Measurements from ENCODE around the gene PDZD8. TPM values are rescaled to one million over a fixed set of nuclear protein-coding genes. Genes with fewer than 3 reads are reported as not detected.

The PDZD8 gene
- total RNA-seq, 4 donors from 2014 or later = 15.9 to 25.0 (median 18.1) TPM

- Histone ChIP-seq H3K36me3 (no peaks in the 10 kb centered on the region), H3K27ac (no peak overlapping the region), H3K4me3 (no peak overlapping the region), H3K27me3 (no peaks in the 10 kb centered on the region), H3K9me3 (no peaks in the 10 kb centered on the region), H3K4me1 (no peaks in the 10 kb centered on the region)
- ATAC-seq (no peak), DNase-seq (no peak)
- in situ Hi-C loops (cut with MboI; ENCODE audit: low sequenced_read_pairs in 4 of 4) (no loop called here), intact Hi-C loops (cut with DNase I; ENCODE audit: low total_unique reads) (no loop called here)
- TF ChIP-seq, protein P1, sequence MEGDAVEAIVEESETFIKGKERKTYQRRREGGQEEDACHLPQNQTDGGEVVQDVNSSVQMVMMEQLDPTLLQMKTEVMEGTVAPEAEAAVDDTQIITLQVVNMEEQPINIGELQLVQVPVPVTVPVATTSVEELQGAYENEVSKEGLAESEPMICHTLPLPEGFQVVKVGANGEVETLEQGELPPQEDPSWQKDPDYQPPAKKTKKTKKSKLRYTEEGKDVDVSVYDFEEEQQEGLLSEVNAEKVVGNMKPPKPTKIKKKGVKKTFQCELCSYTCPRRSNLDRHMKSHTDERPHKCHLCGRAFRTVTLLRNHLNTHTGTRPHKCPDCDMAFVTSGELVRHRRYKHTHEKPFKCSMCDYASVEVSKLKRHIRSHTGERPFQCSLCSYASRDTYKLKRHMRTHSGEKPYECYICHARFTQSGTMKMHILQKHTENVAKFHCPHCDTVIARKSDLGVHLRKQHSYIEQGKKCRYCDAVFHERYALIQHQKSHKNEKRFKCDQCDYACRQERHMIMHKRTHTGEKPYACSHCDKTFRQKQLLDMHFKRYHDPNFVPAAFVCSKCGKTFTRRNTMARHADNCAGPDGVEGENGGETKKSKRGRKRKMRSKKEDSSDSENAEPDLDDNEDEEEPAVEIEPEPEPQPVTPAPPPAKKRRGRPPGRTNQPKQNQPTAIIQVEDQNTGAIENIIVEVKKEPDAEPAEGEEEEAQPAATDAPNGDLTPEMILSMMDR (IDR thresholded peaks at IDR 0.05 in 4 of 5, conservative IDR thresholded peaks at IDR 0.05 in 1 of 5) = no peak
These were observed 22.8 kb upstream of the PDZD8 start for GRCh38 chr10:117398029-117398428.

GRCh38 chr10:117391436-117392205 is 16.4 kb upstream of the PDZD8 start:
- in situ Hi-C loops (cut with MboI; ENCODE audit: low sequenced_read_pairs in 4 of 4) = no loop called here
- DNase-seq = no peak
- TF ChIP-seq POLR2A (IDR thresholded peaks at IDR 0.05) = no peak
- TF ChIP-seq, protein P1 (IDR thresholded peaks at IDR 0.05 in 4 of 5, conservative IDR thresholded peaks at IDR 0.05 in 1 of 5) = no peak

GRCh38 chr10:117390420-117390819 is 15.2 kb upstream of the PDZD8 start:
- ATAC-seq (no peak), DNase-seq (no peak)
- in situ Hi-C loops (cut with MboI; ENCODE audit: low sequenced_read_pairs in 4 of 4) = no loop called here
- TF ChIP-seq POLR2A (IDR thresholded peaks at IDR 0.05) = no peak
- TF ChIP-seq, protein P1 (IDR thresholded peaks at IDR 0.05 in 4 of 5, conservative IDR thresholded peaks at IDR 0.05 in 1 of 5) = no peak
- Histone ChIP-seq H3K36me3 (no peaks in the 10 kb centered on the region), H3K4me1 (no peaks in the 10 kb centered on the region), H3K9me3 (no peaks in the 10 kb centered on the region), H3K27me3 (peaks cover 0 to 5% (median 0%) of the 10 kb centered on the region in 3 donors), H3K27ac (no peak overlapping the region), H3K4me3 (no peak overlapping the region)
- intact Hi-C loops (cut with DNase I; ENCODE audit: low total_unique reads) = no loop called here

More at GRCh38 chr10:117391436-117392205, 16.4 kb upstream of the PDZD8 start:
- H3K4me3 ChIP-seq = no peak overlapping the region
- no peaks in the 10 kb centered on the region for H3K4me1 ChIP-seq
- no peak overlapping the region for H3K27ac ChIP-seq
- no peaks in the 10 kb centered on the region for H3K36me3 ChIP-seq
- H3K9me3 ChIP-seq = no peaks in the 10 kb centered on the region
- intact Hi-C loops (cut with DNase I; ENCODE audit: low total_unique reads) = no loop called here
- H3K27me3 ChIP-seq = no peaks in the 10 kb centered on the region
- no peak for ATAC-seq

GRCh38 chr10:117386805-117387204 is 11.6 kb upstream of the PDZD8 start:
- Histone ChIP-seq H3K4me3 (no peak overlapping the region), H3K36me3 (no peaks in the 10 kb centered on the region), H3K4me1 (no peaks in the 10 kb centered on the region), H3K27me3 (peaks cover 0 to 7% (median 0%) of the 10 kb centered on the region in 3 donors), H3K27ac (no peak overlapping the region), H3K9me3 (no peaks in the 10 kb centered on the region)
- TF ChIP-seq POLR2A (IDR thresholded peaks at IDR 0.05) = no peak
- TF ChIP-seq, protein P1 (IDR thresholded peaks at IDR 0.05 in 4 of 5, conservative IDR thresholded peaks at IDR 0.05 in 1 of 5) = no peak
- in situ Hi-C loops (cut with MboI; ENCODE audit: low sequenced_read_pairs in 4 of 4) (no loop called here), intact Hi-C loops (cut with DNase I; ENCODE audit: low total_unique reads) (no loop called here)
- DNase-seq (no peak), ATAC-seq (no peak)
